SK-N-SH treated with all-trans-retinoic acid at 6 μM for 48 hours (cell line): ENCODE data around the gene SLC35F6.

Experiments used
- BACH2 ChIP-seq: fragments of 250-450 bp; sonication (Bioruptor Pico); IDR thresholded peaks from 2 replicates; pipeline ENCODE4 v1.9.0; 2021; ENCODE audit warnings: mild to moderate bottlenecking, borderline replicate concordance
- CSDC2 ChIP-seq: fragments of 250-450 bp; sonication (Bioruptor Pico); IDR thresholded peaks from 2 replicates; pipeline ENCODE4 v1.5.0; 2020; ENCODE audit warnings: mild to moderate bottlenecking, moderate library complexity
- PPARA ChIP-seq: fragments of 250-450 bp; sonication (Bioruptor Pico); IDR thresholded peaks from 2 replicates; pipeline ENCODE4 v1.5.0; 2020; ENCODE audit warnings: mild to moderate bottlenecking, borderline replicate concordance
- RARB ChIP-seq: fragments of 250-450 bp; sonication (Bioruptor Pico); IDR thresholded peaks from 2 replicates; pipeline ENCODE4 v1.8.0; 2021; ENCODE audit warnings: mild to moderate bottlenecking, moderate library complexity
- ZNF8 ChIP-seq: fragments of 450-650 bp; formaldehyde crosslinking; IDR thresholded peaks from 2 replicates; pipeline ENCODE4 v1.5.0; 2020; ENCODE audit warnings: mild to moderate bottlenecking, moderate library complexity
- TF ChIP-seq, protein P1 (sequence below): fragments of 250-450 bp; sonication (Bioruptor Pico); IDR thresholded peaks from 2 replicates; pipeline ENCODE4 v1.8.0; 2020; ENCODE audit warnings: mild to moderate bottlenecking, moderate library complexity, borderline replicate concordance
- TF ChIP-seq, protein P2 (sequence below): fragments of 250-450 bp; sonication (Bioruptor Pico); IDR thresholded peaks from 2 replicates; pipeline ENCODE4 v1.5.1; 2020; ENCODE audit warnings: low read depth, mild to moderate bottlenecking, moderate library complexity
- TF ChIP-seq, protein P3 (sequence below): fragments of 250-450 bp; sonication (Bioruptor Pico); IDR thresholded peaks from 2 replicates; pipeline ENCODE4 v1.5.1; 2021; ENCODE audit warnings: mild to moderate bottlenecking, moderate library complexity
- TF ChIP-seq, protein P4 (sequence below): fragments of 250-450 bp; sonication (Bioruptor Pico); IDR thresholded peaks from 2 replicates; pipeline ENCODE4 v1.8.0; 2021; ENCODE audit warnings: low read depth, mild to moderate bottlenecking, moderate library complexity, borderline replicate concordance

- TF ChIP-seq PPARA (CRISPR knock-in tag) (no peak), RARB (no peak), BACH2 (CRISPR knock-in tag) (no peak), CSDC2 (CRISPR knock-in tag) (no peak), ZNF8 (CRISPR knock-in tag) (no peak)
- TF ChIP-seq, protein P1, sequence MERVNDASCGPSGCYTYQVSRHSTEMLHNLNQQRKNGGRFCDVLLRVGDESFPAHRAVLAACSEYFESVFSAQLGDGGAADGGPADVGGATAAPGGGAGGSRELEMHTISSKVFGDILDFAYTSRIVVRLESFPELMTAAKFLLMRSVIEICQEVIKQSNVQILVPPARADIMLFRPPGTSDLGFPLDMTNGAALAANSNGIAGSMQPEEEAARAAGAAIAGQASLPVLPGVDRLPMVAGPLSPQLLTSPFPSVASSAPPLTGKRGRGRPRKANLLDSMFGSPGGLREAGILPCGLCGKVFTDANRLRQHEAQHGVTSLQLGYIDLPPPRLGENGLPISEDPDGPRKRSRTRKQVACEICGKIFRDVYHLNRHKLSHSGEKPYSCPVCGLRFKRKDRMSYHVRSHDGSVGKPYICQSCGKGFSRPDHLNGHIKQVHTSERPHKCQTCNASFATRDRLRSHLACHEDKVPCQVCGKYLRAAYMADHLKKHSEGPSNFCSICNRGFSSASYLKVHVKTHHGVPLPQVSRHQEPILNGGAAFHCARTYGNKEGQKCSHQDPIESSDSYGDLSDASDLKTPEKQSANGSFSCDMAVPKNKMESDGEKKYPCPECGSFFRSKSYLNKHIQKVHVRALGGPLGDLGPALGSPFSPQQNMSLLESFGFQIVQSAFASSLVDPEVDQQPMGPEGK (CRISPR knock-in tag) = no peak
- TF ChIP-seq, protein P2, sequence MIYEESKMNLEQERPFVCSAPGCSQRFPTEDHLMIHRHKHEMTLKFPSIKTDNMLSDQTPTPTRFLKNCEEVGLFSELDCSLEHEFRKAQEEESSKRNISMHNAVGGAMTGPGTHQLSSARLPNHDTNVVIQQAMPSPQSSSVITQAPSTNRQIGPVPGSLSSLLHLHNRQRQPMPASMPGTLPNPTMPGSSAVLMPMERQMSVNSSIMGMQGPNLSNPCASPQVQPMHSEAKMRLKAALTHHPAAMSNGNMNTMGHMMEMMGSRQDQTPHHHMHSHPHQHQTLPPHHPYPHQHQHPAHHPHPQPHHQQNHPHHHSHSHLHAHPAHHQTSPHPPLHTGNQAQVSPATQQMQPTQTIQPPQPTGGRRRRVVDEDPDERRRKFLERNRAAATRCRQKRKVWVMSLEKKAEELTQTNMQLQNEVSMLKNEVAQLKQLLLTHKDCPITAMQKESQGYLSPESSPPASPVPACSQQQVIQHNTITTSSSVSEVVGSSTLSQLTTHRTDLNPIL (CRISPR knock-in tag) = no peak
- TF ChIP-seq, protein P3, sequence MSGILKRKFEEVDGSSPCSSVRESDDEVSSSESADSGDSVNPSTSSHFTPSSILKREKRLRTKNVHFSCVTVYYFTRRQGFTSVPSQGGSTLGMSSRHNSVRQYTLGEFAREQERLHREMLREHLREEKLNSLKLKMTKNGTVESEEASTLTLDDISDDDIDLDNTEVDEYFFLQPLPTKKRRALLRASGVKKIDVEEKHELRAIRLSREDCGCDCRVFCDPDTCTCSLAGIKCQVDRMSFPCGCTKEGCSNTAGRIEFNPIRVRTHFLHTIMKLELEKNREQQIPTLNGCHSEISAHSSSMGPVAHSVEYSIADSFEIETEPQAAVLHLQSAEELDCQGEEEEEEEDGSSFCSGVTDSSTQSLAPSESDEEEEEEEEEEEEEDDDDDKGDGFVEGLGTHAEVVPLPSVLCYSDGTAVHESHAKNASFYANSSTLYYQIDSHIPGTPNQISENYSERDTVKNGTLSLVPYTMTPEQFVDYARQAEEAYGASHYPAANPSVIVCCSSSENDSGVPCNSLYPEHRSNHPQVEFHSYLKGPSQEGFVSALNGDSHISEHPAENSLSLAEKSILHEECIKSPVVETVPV (CRISPR knock-in tag) = no peak
- TF ChIP-seq, protein P4, sequence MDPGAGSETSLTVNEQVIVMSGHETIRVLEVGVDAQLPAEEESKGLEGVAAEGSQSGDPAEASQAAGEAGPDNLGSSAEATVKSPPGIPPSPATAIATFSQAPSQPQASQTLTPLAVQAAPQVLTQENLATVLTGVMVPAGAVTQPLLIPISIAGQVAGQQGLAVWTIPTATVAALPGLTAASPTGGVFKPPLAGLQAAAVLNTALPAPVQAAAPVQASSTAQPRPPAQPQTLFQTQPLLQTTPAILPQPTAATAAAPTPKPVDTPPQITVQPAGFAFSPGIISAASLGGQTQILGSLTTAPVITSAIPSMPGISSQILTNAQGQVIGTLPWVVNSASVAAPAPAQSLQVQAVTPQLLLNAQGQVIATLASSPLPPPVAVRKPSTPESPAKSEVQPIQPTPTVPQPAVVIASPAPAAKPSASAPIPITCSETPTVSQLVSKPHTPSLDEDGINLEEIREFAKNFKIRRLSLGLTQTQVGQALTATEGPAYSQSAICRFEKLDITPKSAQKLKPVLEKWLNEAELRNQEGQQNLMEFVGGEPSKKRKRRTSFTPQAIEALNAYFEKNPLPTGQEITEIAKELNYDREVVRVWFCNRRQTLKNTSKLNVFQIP (CRISPR knock-in tag) = no peak
Measured at GRCh38 chr2:26716340-26716739, 47.7 kb upstream of the SLC35F6 start.
